ENCODE results near the gene CLEC4A.
"Not testable (repeated sequence)": the region's sequence is repeated elsewhere in the genome, so short reads cannot be mapped to it uniquely, and the experiment has no call there.

The CLEC4A gene

DNA sequence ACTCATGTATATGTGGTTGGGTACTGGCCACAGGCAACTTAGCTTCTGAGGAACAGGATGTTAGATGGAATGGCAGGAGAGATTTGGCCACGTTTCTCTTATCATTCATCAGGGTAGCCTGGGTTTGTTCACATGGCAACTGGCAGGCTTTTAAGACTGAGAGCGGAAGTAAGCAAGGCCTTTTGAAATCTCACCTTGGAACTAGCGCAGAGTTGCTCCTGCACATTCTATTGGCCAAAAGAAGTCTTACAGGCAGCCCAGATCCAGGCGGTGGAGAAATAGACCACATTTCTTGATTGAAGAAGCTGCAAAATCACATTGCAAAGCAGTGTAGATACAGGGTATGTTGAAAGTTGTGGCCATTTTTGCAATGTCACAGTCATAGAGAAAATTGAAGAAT lies 3.7 kb downstream of the CLEC4A start:
- Histone ChIP-seq H3K4ac (ENCODE audit: low read depth, low read length) (no peak overlapping the region), H2BK12ac (ENCODE audit: low read length) (no peak overlapping the region), H4K12ac (ENCODE audit: low read depth, low read length) (no peak overlapping the region), H3K27ac (ENCODE audit: low read depth, low read length) (no peak overlapping the region), H3K4me1 (ENCODE audit: control insufficient read depth in 1 of 2, insufficient read depth in 2 of 2, low read length in 2 of 2) (no peaks in the 10 kb centered on the region), H3K4me2 (ENCODE audit: low read length) (no peak overlapping the region), H3K14ac (ENCODE audit: low read length) (no peak overlapping the region), H2AK5ac (ENCODE audit: low read length) (no peak overlapping the region), H3K79me1 (ENCODE audit: low read length) (no peaks in the 10 kb centered on the region), H3K36me3 (ENCODE audit: control insufficient read depth in 1 of 2, insufficient read depth in 2 of 2, low read length in 2 of 2) (no peaks in the 10 kb centered on the region), H4K8ac (ENCODE audit: low read depth, low read length) (no peak overlapping the region), H4K91ac (ENCODE audit: low read depth, low read length) (no peak overlapping the region), H3K9ac (ENCODE audit: low read length) (no peak overlapping the region), H3K23ac (ENCODE audit: low read length) (no peak overlapping the region), H2AFZ (ENCODE audit: insufficient read depth, low read length, poor library complexity) (no peak overlapping the region), H2BK120ac (ENCODE audit: insufficient read depth, low read length, poor library complexity) (no peak overlapping the region), H2BK5ac (ENCODE audit: low read depth, low read length, poor library complexity) (no peak overlapping the region), H3K79me2 (ENCODE audit: control insufficient read depth, insufficient read depth, low read length, poor library complexity) (no peaks in the 10 kb centered on the region), H3K18ac (ENCODE audit: low read length) (no peak overlapping the region), H3K4me3 (ENCODE audit: low read depth, low read length) (no peak overlapping the region), H3K27me3 (ENCODE audit: insufficient read depth, low read length) (no peaks in the 10 kb centered on the region), H3K9me3 (ENCODE audit: insufficient read depth, low read depth, low read length) (no peaks in the 10 kb centered on the region)
- WGBS (ENCODE audit: extremely low coverage, insufficient coverage, insufficient read length), result no CpG with 5 or more reads among the region's 4 CpGs
- no peak for DNase-seq

DNA sequence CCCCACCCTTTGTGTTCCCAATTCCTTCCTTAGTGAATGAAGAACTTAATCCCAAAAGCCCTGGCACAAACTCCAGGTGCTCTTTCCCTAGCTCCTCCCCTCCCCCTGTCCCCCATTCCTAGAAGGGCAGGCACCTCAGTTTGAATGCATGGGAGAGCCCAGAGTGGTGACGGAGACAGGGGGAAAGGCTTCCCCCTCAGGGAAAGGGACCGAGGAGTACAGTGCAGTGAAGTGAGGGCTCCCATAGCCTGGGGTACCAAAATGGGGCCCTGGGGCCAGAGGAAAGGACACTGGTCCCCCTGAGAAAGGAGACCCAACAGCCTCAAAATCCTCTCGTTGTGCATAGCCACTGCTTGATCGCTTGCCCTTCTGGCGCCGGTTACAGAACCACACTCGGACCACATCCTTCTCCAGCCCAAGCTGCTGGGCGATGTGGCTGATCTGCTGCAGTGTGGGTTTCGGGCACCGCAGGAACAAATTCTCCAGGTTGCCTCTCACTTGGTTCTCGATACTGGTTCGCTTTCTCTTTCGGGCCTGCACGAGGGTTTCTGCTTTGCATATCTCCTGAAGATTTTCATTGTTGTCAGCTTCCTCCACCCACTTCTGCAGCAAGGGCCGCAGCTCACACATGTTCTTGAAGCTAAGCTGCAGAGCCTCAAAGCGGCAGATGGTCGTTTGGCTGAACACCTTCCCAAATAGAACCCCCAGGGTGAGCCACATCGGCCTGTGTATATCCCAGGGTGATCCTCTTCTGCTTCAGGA lies 10.4 kb downstream of the CLEC4A start:
- H3K79me2 ChIP-seq (ENCODE audit: control insufficient read depth, insufficient read depth, low read length, poor library complexity); H2BK120ac ChIP-seq (ENCODE audit: insufficient read depth, low read length, poor library complexity); H2BK12ac ChIP-seq (ENCODE audit: low read length); H4K8ac ChIP-seq (ENCODE audit: low read depth, low read length); H3K27ac ChIP-seq (ENCODE audit: low read depth, low read length); H3K36me3 ChIP-seq (ENCODE audit: control insufficient read depth in 1 of 2, insufficient read depth in 2 of 2, low read length in 2 of 2); H2AK5ac ChIP-seq (ENCODE audit: low read length); H3K27me3 ChIP-seq (ENCODE audit: insufficient read depth, low read length); H4K12ac ChIP-seq (ENCODE audit: low read depth, low read length); H4K91ac ChIP-seq (ENCODE audit: low read depth, low read length); DNase-seq; H2AFZ ChIP-seq (ENCODE audit: insufficient read depth, low read length, poor library complexity); H3K23ac ChIP-seq (ENCODE audit: low read length); H3K18ac ChIP-seq (ENCODE audit: low read length); H3K9ac ChIP-seq (ENCODE audit: low read length); H3K4me3 ChIP-seq (ENCODE audit: low read depth, low read length); H3K14ac ChIP-seq (ENCODE audit: low read length); H3K4ac ChIP-seq (ENCODE audit: low read depth, low read length); H2BK5ac ChIP-seq (ENCODE audit: low read depth, low read length, poor library complexity); H3K4me2 ChIP-seq (ENCODE audit: low read length); H3K9me3 ChIP-seq (ENCODE audit: insufficient read depth, low read depth, low read length); H3K79me1 ChIP-seq (ENCODE audit: low read length); H3K4me1 ChIP-seq (ENCODE audit: control insufficient read depth in 1 of 2, insufficient read depth in 2 of 2, low read length in 2 of 2): not testable (repeated sequence)
- WGBS (ENCODE audit: extremely low coverage, insufficient coverage, insufficient read length), result no CpG with 5 or more reads among the region's 18 CpGs

DNA sequence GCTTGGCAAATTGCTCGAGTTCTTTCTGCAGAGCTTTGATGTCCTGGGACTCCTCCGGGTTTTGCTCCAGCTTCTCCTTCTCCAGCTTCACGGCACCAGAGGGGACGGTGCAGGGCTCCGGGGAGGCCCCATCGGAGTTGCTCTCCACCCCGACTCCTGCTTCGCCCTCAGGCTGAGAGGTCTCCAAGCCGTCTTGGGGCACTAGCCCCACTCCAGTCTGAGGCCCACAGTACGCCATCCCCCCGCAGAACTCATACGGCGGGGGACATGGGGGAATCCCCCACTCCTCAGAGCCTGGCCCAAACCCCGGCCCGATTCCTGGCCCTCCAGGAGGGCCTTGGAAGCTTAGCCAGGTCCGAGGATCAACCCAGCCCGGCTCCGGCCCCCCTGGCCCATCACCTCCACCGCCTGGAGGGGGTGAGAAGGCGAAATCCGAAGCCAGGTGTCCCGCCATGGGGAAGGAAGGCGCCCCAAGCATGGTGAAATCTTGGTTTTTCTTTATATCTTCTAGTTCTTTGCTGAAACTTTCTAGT lies 11.0 kb downstream of the CLEC4A start:
- not testable (repeated sequence) for H4K91ac ChIP-seq (ENCODE audit: low read depth, low read length); DNase-seq
- WGBS (ENCODE audit: extremely low coverage, insufficient coverage, insufficient read length), result no CpG with 5 or more reads among the region's 23 CpGs

GRCh38 chr12:8141647-8142046 lies 18.2 kb downstream of the CLEC4A start:
- H2AK5ac ChIP-seq (ENCODE audit: low read length); H3K4ac ChIP-seq (ENCODE audit: low read depth, low read length); H2BK120ac ChIP-seq (ENCODE audit: insufficient read depth, low read length, poor library complexity); H3K9me3 ChIP-seq (ENCODE audit: insufficient read depth, low read depth, low read length); H2AFZ ChIP-seq (ENCODE audit: insufficient read depth, low read length, poor library complexity); H3K9ac ChIP-seq (ENCODE audit: low read length); H3K23ac ChIP-seq (ENCODE audit: low read length); H4K12ac ChIP-seq (ENCODE audit: low read depth, low read length); H3K4me1 ChIP-seq (ENCODE audit: control insufficient read depth in 1 of 2, insufficient read depth in 2 of 2, low read length in 2 of 2); H4K8ac ChIP-seq (ENCODE audit: low read depth, low read length); H3K27me3 ChIP-seq (ENCODE audit: insufficient read depth, low read length); DNase-seq; H3K79me2 ChIP-seq (ENCODE audit: control insufficient read depth, insufficient read depth, low read length, poor library complexity); H3K79me1 ChIP-seq (ENCODE audit: low read length); H3K4me3 ChIP-seq (ENCODE audit: low read depth, low read length); H3K36me3 ChIP-seq (ENCODE audit: control insufficient read depth in 1 of 2, insufficient read depth in 2 of 2, low read length in 2 of 2); H3K18ac ChIP-seq (ENCODE audit: low read length); H2BK12ac ChIP-seq (ENCODE audit: low read length); H2BK5ac ChIP-seq (ENCODE audit: low read depth, low read length, poor library complexity); H3K27ac ChIP-seq (ENCODE audit: low read depth, low read length); H3K4me2 ChIP-seq (ENCODE audit: low read length); H4K91ac ChIP-seq (ENCODE audit: low read depth, low read length); H3K14ac ChIP-seq (ENCODE audit: low read length): not testable (repeated sequence)
- no CpG with 5 or more reads among the region's 8 CpGs for WGBS (ENCODE audit: extremely low coverage, insufficient coverage, insufficient read length)

More for the DNA sequence above, 11.0 kb downstream of the CLEC4A start:
- not testable (repeated sequence) for H3K27ac ChIP-seq (ENCODE audit: low read depth, low read length); H3K9me3 ChIP-seq (ENCODE audit: insufficient read depth, low read depth, low read length); H3K18ac ChIP-seq (ENCODE audit: low read length); H3K9ac ChIP-seq (ENCODE audit: low read length); H3K4ac ChIP-seq (ENCODE audit: low read depth, low read length); H3K4me1 ChIP-seq (ENCODE audit: control insufficient read depth in 1 of 2, insufficient read depth in 2 of 2, low read length in 2 of 2); H2AFZ ChIP-seq (ENCODE audit: insufficient read depth, low read length, poor library complexity); H3K14ac ChIP-seq (ENCODE audit: low read length); H3K36me3 ChIP-seq (ENCODE audit: control insufficient read depth in 1 of 2, insufficient read depth in 2 of 2, low read length in 2 of 2); H2BK120ac ChIP-seq (ENCODE audit: insufficient read depth, low read length, poor library complexity); H2AK5ac ChIP-seq (ENCODE audit: low read length); H3K79me1 ChIP-seq (ENCODE audit: low read length); H3K23ac ChIP-seq (ENCODE audit: low read length); H4K12ac ChIP-seq (ENCODE audit: low read depth, low read length); H3K4me3 ChIP-seq (ENCODE audit: low read depth, low read length); H3K79me2 ChIP-seq (ENCODE audit: control insufficient read depth, insufficient read depth, low read length, poor library complexity); H3K27me3 ChIP-seq (ENCODE audit: insufficient read depth, low read length); H4K8ac ChIP-seq (ENCODE audit: low read depth, low read length); H2BK12ac ChIP-seq (ENCODE audit: low read length); H3K4me2 ChIP-seq (ENCODE audit: low read length); H2BK5ac ChIP-seq (ENCODE audit: low read depth, low read length, poor library complexity)

Measured in trophoblast cell (in vitro differentiated cells and primary cell).